KOPT-K1 (cell line): ENCODE data around the gene DEFB118.
"Not testable (repeated sequence)": the region's sequence is repeated elsewhere in the genome, so short reads cannot be mapped to it uniquely, and the experiment has no call there.

ENCODE experiments used
- H3K27ac ChIP-seq: fragments of 200-600 bp; sonication (generic); 2 replicates; pipeline ENCODE4 v1.5.1; 2016; ENCODE audit warnings: antibody characterized with exemption, mild to moderate bottlenecking, low read depth, low read length; ENCODE audit not compliant: poor library complexity, severe bottlenecking
- H3K36me3 ChIP-seq: fragments of 200-600 bp; sonication (generic); 2 replicates; pipeline ENCODE4 v1.5.1; 2017; ENCODE audit warnings: antibody characterized with exemption, mild to moderate bottlenecking, low read length, moderate library complexity; ENCODE audit not compliant: insufficient read depth
- H3K9me3 ChIP-seq: fragments of 200-600 bp; sonication (generic); 2 replicates; pipeline ENCODE4 v1.5.1; 2017; ENCODE audit warnings: antibody characterized with exemption, low read length, mild to moderate bottlenecking; ENCODE audit not compliant: insufficient read depth, poor library complexity, severe bottlenecking

The DEFB118 gene

DNA sequence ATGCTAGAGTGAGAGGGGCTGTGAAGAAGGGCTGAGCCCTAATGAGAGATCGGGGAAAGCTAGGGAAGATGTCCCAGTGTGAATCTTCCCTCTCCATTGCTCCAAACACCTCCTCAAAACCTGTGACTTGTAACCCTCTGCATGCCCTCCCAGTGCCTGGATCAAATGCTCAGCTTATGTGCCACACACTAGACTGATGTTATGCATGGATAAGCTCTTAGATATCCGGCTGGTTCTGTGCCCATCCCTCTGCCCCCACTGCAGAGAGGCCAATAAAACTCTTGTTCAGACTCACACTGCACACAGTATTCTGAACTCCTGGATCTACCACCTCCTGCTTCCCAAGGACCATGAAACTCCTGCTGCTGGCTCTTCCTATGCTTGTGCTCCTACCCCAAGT is at the start of gene DEFB118:
TSS of gene DEFB118 (plus strand) at position 301 of the 400 bp plus-strand sequence. CDS start at position 351, 50 bp downstream.
- no peak within 1 kb of the TSS for H3K27ac ChIP-seq
- no peaks in the 10 kb centered on the region for H3K36me3 ChIP-seq
- peaks cover 5% of the 10 kb centered on the region for H3K9me3 ChIP-seq

GRCh38 chr20:31322504-31322903 is 45.9 kb upstream of the DEFB118 start:
- peaks cover 10% of the 10 kb centered on the region for H3K9me3 ChIP-seq
- no peaks in the 10 kb centered on the region for H3K36me3 ChIP-seq
- H3K27ac ChIP-seq, result no peak overlapping the region

DNA sequence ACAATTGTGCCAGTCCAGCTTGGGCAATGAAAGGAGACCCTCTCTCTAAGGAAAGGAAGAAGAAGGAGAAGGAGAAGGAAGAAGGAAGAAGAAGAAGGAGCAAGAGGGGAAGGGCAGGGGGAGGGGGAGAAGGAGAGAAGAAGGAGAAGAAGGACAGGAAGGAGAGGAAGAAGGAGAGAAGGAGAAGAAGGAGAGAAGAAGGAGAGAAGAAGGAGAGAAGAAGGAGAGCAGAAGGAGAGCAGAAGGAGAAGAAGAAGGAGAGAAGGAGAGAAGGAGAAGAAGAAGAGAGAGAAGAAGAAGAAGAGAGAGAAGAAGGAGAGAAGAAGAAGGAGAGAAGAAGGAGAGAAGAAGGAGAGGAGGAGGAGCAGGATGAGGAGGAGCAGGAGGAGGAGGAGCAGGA is 37.5 kb upstream of the DEFB118 start:
- Histone ChIP-seq H3K36me3 (no peaks in the 10 kb centered on the region), H3K27ac (no peak overlapping the region), H3K9me3 (no peaks in the 10 kb centered on the region)

- H3K27ac ChIP-seq, result no peak overlapping the region
- H3K36me3 ChIP-seq, result no peaks in the 10 kb centered on the region
- H3K9me3 ChIP-seq, result no peaks in the 10 kb centered on the region
These were observed 26.9 kb upstream of the DEFB118 start for GRCh38 chr20:31341470-31341869.

- no peaks in the 10 kb centered on the region for H3K36me3 ChIP-seq
- H3K9me3 ChIP-seq, result no peaks in the 10 kb centered on the region
- H3K27ac ChIP-seq, result no peak overlapping the region
These were observed 12.4 kb upstream of the DEFB118 start for GRCh38 chr20:31355981-31356380.

- Histone ChIP-seq H3K9me3 (peaks cover 5% of the 10 kb centered on the region), H3K27ac (no peak overlapping the region), H3K36me3 (no peaks in the 10 kb centered on the region)
These were observed 5.1 kb upstream of the DEFB118 start for GRCh38 chr20:31363295-31363694.

GRCh38 chr20:31364272-31364671 is 4.1 kb upstream of the DEFB118 start:
- H3K27ac ChIP-seq, H3K9me3 ChIP-seq, H3K36me3 ChIP-seq: not testable (repeated sequence)

DNA sequence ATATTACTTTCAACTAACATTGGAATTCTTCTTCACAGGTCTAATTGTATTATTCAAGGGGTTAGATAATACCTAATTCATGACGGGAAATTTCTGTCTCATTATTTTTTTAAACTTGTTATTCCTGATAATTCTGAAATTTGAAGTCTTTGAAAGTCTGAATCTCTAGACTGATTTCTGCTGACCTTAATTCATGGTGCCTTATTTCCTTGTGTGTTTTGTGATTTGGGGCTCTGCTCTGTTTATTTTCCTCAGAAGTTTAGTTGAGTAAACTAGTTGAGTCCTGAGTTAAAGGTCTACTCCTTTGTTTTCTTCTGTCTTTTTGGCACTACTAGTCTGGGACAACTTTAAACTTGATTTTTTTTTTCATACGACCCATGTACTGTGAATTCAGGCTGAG is 5.9 kb downstream of the DEFB118 start:
- H3K9me3 ChIP-seq, result no peaks in the 10 kb centered on the region
- H3K36me3 ChIP-seq, result no peaks in the 10 kb centered on the region
- no peak overlapping the region for H3K27ac ChIP-seq

GRCh38 chr20:31390490-31390889 is 22.1 kb downstream of the DEFB118 start, which contains the start of gene DEFB119:
Gene DEFB119, minus strand, starts transcription at chr20:31390590. Its CDS starts 107 bp downstream, at chr20:31390483.
- no peak within 1 kb of the TSS for H3K27ac ChIP-seq
- H3K36me3 ChIP-seq, result no peaks in the 10 kb centered on the region
- no peaks in the 10 kb centered on the region for H3K9me3 ChIP-seq

DNA sequence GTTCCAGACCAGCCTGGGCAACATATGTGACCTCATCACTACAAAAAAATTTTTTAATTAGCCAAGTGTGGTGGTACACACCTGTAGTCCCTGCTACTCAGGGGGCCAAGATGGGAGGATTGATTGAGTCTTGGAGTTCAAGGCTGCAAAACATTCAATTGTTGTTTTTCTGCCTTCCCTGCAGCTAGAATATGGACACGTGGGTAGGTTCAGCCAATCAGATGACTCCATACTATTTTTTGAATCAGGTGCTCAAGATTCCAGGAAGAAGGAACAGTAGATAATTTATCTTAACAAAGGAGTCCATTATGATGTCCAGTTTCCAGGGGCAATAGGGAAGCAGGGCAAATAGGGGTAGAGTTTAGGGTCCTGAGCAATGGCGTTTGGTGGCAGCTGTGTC is 24.4 kb downstream of the DEFB118 start:
- Histone ChIP-seq H3K9me3 (no peaks in the 10 kb centered on the region), H3K36me3 (no peaks in the 10 kb centered on the region), H3K27ac (no peak overlapping the region)

- Histone ChIP-seq H3K9me3 (no peaks in the 10 kb centered on the region), H3K36me3 (no peaks in the 10 kb centered on the region), H3K27ac (no peak overlapping the region)
These were observed 26.5 kb downstream of the DEFB118 start for GRCh38 chr20:31394900-31395299.

GRCh38 chr20:31403886-31404285 is 35.5 kb downstream of the DEFB118 start:
- no peaks in the 10 kb centered on the region for H3K9me3 ChIP-seq
- H3K36me3 ChIP-seq, result no peaks in the 10 kb centered on the region
- no peak overlapping the region for H3K27ac ChIP-seq

- no peaks in the 10 kb centered on the region for H3K36me3 ChIP-seq
- H3K27ac ChIP-seq, result no peak within 1 kb of the TSS
- H3K9me3 ChIP-seq, result no peaks in the 10 kb centered on the region
These were observed 37.7 kb downstream of the DEFB118 start, which contains the start of gene DEFB121 for GRCh38 chr20:31406115-31406514. Gene DEFB121, minus strand, starts transcription at chr20:31406215. Its CDS starts 63 bp downstream, at chr20:31406152.

GRCh38 chr20:31410011-31410410 is 41.6 kb downstream of the DEFB118 start:
- Histone ChIP-seq H3K36me3 (no peaks in the 10 kb centered on the region), H3K27ac (no peak overlapping the region), H3K9me3 (no peaks in the 10 kb centered on the region)

DNA sequence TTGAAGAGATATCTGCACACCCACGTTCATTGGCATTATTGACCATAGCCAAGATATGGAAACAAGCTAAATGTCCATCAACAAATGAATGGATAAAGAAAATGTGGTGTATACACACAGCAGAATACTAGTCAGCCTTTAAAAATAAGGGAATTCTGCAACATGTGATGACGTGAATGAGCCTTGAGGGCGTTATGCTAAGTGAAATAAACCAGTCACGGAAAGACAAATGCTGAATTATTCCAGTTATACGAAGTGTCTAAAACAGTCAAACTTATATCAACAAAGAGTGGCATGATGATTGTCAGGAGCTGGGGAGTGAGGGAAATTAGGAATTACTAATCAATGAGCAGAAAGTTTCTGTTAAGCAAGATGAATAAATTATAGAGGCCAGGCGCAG is 46.0 kb downstream of the DEFB118 start:
- no peak overlapping the region for H3K27ac ChIP-seq
- no peaks in the 10 kb centered on the region for H3K9me3 ChIP-seq
- H3K36me3 ChIP-seq, result no peaks in the 10 kb centered on the region

DNA sequence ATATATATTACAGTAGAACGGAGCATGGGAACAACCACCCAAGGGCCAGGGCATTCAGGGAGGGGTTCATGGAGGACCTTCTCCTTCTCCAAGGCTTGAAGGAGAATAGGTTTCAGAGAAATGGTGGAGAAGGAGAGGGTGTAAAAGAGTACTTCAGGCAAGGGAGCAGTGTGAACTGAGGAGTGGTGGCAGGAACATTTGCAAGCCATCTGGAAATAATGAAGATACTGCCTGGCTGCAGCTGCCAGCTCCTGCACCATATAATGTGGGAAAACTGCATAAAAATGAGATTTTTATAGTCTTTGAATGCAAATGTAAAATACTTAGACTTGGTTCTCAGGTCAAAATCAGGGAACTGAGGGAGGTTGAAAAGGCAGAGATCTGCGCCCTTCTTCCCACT is 47.3 kb downstream of the DEFB118 start:
- no peak overlapping the region for H3K27ac ChIP-seq
- H3K9me3 ChIP-seq, result no peaks in the 10 kb centered on the region
- H3K36me3 ChIP-seq, result no peaks in the 10 kb centered on the region
